Thyroid gland (tissue), 4 donors: Measurements from ENCODE around the gene AQP5.
A peak's percentile ranks its signal among the peaks of the same experiment; 100 is the strongest.

Experiments
- POLR2A ChIP-seq, 2 donors: fragments of 450-650 bp; IDR thresholded peaks; one replicate each; pipeline ENCODE4 v1.6.1; 2017; ENCODE audit warnings: antibody characterized with exemption in 2 of 2, mild to moderate bottlenecking in 2 of 2, moderate library complexity in 1 of 2
- TF ChIP-seq, protein P1 (sequence below), 6 experiments: fragments of 200-600 bp in 3 of 6; fragments of 450-650 bp in 3 of 6; sonication (generic) in 3 of 6; IDR thresholded peaks; one replicate each; pipeline ENCODE4 v1.5.1; 2016 to 2019; ENCODE audit warnings: antibody characterized with exemption in 6 of 6, mild to moderate bottlenecking in 2 of 6, inconsistent platforms in 1 of 6, moderate library complexity in 1 of 6

GRCh38 chr12:49959685-49960473 lies 1.8 kb upstream of the AQP5 start:
- TF ChIP-seq, protein P1, sequence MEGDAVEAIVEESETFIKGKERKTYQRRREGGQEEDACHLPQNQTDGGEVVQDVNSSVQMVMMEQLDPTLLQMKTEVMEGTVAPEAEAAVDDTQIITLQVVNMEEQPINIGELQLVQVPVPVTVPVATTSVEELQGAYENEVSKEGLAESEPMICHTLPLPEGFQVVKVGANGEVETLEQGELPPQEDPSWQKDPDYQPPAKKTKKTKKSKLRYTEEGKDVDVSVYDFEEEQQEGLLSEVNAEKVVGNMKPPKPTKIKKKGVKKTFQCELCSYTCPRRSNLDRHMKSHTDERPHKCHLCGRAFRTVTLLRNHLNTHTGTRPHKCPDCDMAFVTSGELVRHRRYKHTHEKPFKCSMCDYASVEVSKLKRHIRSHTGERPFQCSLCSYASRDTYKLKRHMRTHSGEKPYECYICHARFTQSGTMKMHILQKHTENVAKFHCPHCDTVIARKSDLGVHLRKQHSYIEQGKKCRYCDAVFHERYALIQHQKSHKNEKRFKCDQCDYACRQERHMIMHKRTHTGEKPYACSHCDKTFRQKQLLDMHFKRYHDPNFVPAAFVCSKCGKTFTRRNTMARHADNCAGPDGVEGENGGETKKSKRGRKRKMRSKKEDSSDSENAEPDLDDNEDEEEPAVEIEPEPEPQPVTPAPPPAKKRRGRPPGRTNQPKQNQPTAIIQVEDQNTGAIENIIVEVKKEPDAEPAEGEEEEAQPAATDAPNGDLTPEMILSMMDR (IDR thresholded peaks at IDR 0.05) = no peak
- peak in 1 of 2 donors; percentile 40 for TF ChIP-seq POLR2A (IDR thresholded peaks at IDR 0.05)
